ENCODE data around the gene MOCS3.
A peak's percentile ranks its signal among the peaks of the same experiment; 100 is the strongest.

MOCS3 gene

DNA sequence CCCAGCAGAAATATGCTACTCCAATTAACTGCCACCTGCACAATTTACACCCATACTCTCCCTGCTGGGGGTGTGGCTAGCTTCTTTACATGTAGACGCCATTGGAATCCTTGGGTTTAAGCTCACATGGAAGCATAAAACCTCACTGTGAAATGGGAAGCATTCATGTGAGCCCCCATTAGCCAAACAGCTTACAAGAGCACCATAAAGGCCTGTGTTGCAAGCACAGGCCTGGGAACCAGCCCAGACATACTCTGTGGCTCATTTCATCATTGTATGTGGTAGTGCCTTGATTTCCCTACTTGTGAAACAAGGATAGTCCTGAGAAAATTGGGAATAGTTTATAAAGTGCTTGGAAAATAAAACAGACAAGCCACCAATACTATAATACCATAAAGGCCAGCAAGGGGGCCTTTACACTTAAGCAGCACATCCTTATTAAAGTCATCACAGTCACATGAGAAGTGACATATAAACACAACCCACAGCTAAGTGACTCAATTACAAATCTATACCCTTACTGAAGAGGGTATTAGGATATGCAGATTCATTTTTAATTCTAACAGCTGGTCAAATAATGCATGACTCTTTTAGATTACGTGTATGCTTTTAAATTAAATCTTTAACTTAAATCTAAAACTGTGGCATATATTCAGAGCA, 34.2 kb upstream of the MOCS3 start:
- CTCF ChIA-PET, result interaction anchor here (0.9 to 13.0 kb wide), 5 partner anchors 12 to 132 kb away, joined by 3 to 220 read pairs (median 5); partner anchors contain the start of gene BCAS4
- no peak for DNase-seq (ENCODE audit: extremely low spot score)
- TF ChIP-seq, protein P1, sequence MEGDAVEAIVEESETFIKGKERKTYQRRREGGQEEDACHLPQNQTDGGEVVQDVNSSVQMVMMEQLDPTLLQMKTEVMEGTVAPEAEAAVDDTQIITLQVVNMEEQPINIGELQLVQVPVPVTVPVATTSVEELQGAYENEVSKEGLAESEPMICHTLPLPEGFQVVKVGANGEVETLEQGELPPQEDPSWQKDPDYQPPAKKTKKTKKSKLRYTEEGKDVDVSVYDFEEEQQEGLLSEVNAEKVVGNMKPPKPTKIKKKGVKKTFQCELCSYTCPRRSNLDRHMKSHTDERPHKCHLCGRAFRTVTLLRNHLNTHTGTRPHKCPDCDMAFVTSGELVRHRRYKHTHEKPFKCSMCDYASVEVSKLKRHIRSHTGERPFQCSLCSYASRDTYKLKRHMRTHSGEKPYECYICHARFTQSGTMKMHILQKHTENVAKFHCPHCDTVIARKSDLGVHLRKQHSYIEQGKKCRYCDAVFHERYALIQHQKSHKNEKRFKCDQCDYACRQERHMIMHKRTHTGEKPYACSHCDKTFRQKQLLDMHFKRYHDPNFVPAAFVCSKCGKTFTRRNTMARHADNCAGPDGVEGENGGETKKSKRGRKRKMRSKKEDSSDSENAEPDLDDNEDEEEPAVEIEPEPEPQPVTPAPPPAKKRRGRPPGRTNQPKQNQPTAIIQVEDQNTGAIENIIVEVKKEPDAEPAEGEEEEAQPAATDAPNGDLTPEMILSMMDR (IDR thresholded peaks at IDR 0.05; ENCODE audit: control extremely low read depth, extremely low read depth, low read depth, missing control alignments), result no peak
- POLR2A ChIA-PET, result no interaction called here

DNA sequence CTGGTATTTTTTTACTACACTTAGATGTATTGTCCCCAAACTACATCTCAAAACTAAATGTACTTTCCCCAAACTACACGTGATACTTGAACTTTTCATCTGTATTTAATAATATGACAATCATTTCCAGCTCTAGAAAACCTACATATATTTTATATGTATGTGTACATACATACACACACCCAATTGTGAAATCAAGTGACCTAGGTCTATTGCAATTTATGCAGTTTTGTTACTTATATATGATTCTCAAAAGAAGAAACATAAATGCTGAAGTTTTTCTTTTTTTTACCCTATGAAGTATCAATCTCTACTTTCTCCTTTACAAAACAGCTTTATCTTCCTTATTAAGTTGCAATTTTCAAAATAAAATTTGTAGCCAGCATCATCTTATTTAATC, 32.1 kb upstream of the MOCS3 start:
- TF ChIP-seq, protein P1 (IDR thresholded peaks at IDR 0.05; ENCODE audit: control extremely low read depth, extremely low read depth, low read depth, missing control alignments), result no peak
- ChIA-PET CTCF (interaction anchor here (0.8 to 13.0 kb wide), 3 partner anchors 14 to 135 kb away, joined by 3 to 220 read pairs (median 191); partner anchors contain the start of gene BCAS4), POLR2A (no interaction called here)
- DNase-seq (ENCODE audit: extremely low spot score), result no peak

DNA sequence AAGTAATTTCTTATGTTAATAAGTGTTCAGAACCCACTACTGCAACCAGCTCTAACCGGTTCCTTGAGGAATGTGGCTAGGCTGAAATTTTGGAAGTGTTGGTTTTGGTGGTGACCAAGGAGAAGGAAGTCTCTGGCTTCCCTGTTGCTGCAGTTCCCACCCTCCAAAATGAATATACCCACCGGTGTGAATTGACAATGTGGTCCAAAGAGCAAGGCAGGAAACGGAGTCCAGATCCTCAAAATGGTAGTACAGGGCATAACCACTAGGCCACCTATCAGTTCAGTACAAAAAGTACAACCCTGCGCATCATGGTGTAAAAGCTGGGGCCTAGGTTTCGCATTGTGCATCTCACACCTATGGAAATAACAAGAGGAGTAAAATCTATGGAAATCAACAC, 30.1 kb upstream of the MOCS3 start:
- TF ChIP-seq, protein P1 (IDR thresholded peaks at IDR 0.05; ENCODE audit: control extremely low read depth, extremely low read depth, low read depth, missing control alignments), result peak; percentile 3
- DNase-seq (ENCODE audit: extremely low spot score), result no peak
- ChIA-PET POLR2A (no interaction called here), CTCF (interaction anchor here (0.8 to 13.0 kb wide), 18 partner anchors 8 to 517 kb away, joined by 3 to 220 read pairs (median 8); partner anchors contain the start of gene BCAS4)

DNA sequence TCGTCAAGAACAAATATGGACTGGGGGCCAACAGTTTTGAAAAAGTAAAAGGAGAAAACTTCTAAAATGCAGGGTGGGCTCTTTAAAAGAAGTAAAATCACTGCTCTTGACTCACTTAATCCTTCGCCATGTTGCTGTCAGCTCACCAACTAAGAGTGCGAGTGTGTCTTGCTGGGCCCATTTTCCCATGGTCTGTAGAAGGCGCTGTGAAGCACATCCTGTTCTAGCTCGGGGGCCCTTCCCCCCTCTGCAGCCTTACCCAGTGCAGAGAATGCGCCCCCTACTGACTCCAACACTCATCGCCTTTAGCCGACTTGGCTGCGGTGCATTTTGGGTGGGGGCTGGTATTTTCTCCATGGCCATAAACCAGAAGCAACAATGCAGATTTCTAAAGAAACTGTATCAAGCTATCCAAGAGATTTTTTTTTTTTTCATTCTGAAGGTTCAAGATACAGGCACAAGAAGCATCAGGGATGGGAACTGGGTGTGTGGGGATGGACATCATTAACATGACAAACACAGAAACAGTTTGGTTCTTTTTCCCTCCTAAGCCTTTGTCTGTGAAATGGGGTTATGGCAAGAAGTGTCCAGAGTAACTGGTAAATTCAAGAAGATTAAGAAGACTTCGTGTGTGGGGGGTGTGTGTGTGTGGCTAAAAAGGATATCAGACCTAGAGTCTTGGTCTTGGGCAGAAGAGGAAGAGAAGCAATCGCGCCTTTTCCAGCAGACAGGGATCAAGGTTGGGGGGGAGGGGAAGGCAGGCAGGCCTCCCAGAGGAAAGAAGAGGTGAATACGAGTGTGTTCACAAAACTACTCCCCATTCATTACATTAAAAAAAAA, 29.1 kb upstream of the MOCS3 start:
- TF ChIP-seq, protein P1 (IDR thresholded peaks at IDR 0.05; ENCODE audit: control extremely low read depth, extremely low read depth, low read depth, missing control alignments), result peak; percentile 95
- CTCF ChIA-PET, result interaction anchor here (0.6 to 13.0 kb wide), 37 partner anchors 9 to 516 kb away, joined by 3 to 220 read pairs (median 3); partner anchors contain the start of genes BCAS4 and DPM1
- POLR2A ChIA-PET, result interaction anchor here (1.1 to 4.2 kb wide), 2 partner anchors 9 to 29 kb away, joined by 11 to 27 read pairs; partner anchors contain the start of genes DPM1 and MOCS3
- DNase-seq (ENCODE audit: extremely low spot score), result peak; percentile 84

DNA sequence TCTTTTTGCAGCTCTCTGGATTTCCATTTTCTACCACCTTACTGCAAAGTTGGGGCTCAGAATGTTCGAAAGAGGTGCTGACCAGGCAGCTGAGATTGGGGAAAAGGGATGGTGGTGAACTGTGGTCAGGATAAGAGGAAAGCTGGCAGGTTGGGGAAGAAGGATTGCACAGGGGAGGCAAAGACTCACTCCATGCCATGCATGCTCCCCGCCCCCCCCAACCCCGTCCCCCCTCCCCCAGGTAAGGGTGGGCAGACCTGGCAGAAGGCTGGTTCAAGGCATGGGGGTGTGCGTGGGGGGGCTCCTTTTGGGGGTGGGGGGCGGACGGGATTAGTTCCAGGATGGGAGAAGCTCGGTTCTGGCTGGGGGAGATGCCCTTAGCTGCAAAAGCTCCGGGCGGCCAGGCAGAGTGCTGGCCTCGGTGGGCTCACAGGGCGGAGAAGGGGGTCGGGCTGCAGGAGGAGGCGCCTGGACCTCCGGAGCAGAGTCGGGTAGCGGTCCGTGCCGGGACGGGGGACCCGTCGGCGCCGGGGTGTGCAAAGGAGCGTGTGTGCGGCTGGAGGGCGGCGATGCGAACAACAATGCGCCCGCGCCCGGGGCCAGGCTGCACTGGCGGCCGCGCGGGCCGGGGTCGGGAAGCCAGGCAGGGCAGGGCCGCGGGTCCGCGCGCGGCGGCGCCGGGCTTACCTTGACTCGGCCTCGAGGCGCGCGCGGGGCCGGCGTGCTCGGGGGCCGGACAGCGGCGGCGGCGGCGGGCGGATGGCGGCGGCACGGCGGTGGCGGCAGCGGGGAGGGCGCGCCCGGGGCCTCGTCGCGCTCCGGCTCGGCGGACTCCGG, 28.3 kb upstream of the MOCS3 start:
- TF ChIP-seq, protein P1 (IDR thresholded peaks at IDR 0.05; ENCODE audit: control extremely low read depth, extremely low read depth, low read depth, missing control alignments), result no peak
- POLR2A ChIA-PET, result interaction anchor here (0.6 to 4.2 kb wide), 6 partner anchors 9 to 967 kb away, joined by 5 to 27 read pairs (median 7); partner anchors contain the start of genes BCAS4, DPM1 and MOCS3
- CTCF ChIA-PET, result interaction anchor here (0.6 to 13.0 kb wide), 32 partner anchors 10 to 157 kb away, joined by 3 to 220 read pairs (median 7); partner anchors contain the start of genes BCAS4, DPM1 and MOCS3
- no peak for DNase-seq (ENCODE audit: extremely low spot score)
